ENCODE measurements around the gene NEDD8.
"Not testable (repeated sequence)": the region's sequence is repeated elsewhere in the genome, so short reads cannot be mapped to it uniquely, and the experiment has no call there.

The NEDD8 gene

GRCh38 chr14:24219080-24219479 is 13.1 kb downstream of the NEDD8 start:
- no peak for DNase-seq

- DNase-seq, result not testable (repeated sequence)
Measured at GRCh38 chr14:24216876-24217275, 15.3 kb downstream of the NEDD8 start.

GRCh38 chr14:24216345-24216699 is 15.8 kb downstream of the NEDD8 start:
- no peak for DNase-seq

- peak; percentile 91 for DNase-seq
Measured at GRCh38 chr14:24215495-24216344, 16.4 kb downstream of the NEDD8 start, which contains the start of gene MDP1. TSS of gene MDP1 (minus strand) at chr14:24216066. CDS start at chr14:24215955, 111 bp downstream.

- no peak for DNase-seq
Measured at GRCh38 chr14:24213866-24214662, 18.1 kb downstream of the NEDD8 start.

- peak; percentile 99 for DNase-seq
Measured at GRCh38 chr14:24212924-24213865, 19.0 kb downstream of the NEDD8 start, which contains the start of gene CHMP4A. TSS of gene CHMP4A (minus strand) at chr14:24213488. CDS start at chr14:24213439, 49 bp downstream.

- no peak for DNase-seq
Measured at GRCh38 chr14:24211311-24211710, 20.9 kb downstream of the NEDD8 start.

GRCh38 chr14:24207625-24208024 is 24.5 kb downstream of the NEDD8 start:
- DNase-seq, result no peak

GRCh38 chr14:24207104-24207551 is 25.0 kb downstream of the NEDD8 start:
- DNase-seq, result no peak

- no peak for DNase-seq
Measured at GRCh38 chr14:24206260-24207103, 25.7 kb downstream of the NEDD8 start.

- DNase-seq, result no peak
Measured at GRCh38 chr14:24204163-24205146, 27.7 kb downstream of the NEDD8 start.

GRCh38 chr14:24203249-24203886 is 28.8 kb downstream of the NEDD8 start:
- not testable (repeated sequence) for DNase-seq

- DNase-seq, result peak; percentile 4
Measured at GRCh38 chr14:24202538-24202937, 29.6 kb downstream of the NEDD8 start.

GRCh38 chr14:24198814-24199524 is 33.2 kb downstream of the NEDD8 start:
- no peak for DNase-seq

GRCh38 chr14:24197056-24197450 is 35.1 kb downstream of the NEDD8 start:
- DNase-seq, result no peak

GRCh38 chr14:24196071-24197055 is 35.8 kb downstream of the NEDD8 start:
- no peak for DNase-seq

GRCh38 chr14:24195186-24196070 is 36.7 kb downstream of the NEDD8 start, which contains the start of gene TM9SF1:
TSS of gene TM9SF1 (minus strand) at chr14:24195441. CDS start at chr14:24195019, 422 bp downstream.
- DNase-seq, result peak; percentile 93

Measured in islet precursor cell (in vitro differentiated cells).